Mucosa of descending colon (tissue), 3 donors: Measurements from ENCODE around the gene MLN. TPM values are rescaled to one million over a fixed set of nuclear protein-coding genes. Genes with fewer than 3 reads are reported as not detected.
A peak's percentile ranks its signal among the peaks of the same experiment; 100 is the strongest.

Experiments
- ATAC-seq: fragments of 200-7000 bp; cut with Tn5 transposase; one replicate; pipeline ENCODE4 v1.9.1; 2020; ENCODE audit warnings: mild to moderate bottlenecking, moderate library complexity
- DNase-seq, 3 donors: peaks; one replicate each; pipeline ENCODE4 v3.0.0-alpha.2; 2020
- H3K36me3 ChIP-seq: fragments of 200-600 bp; one replicate; pipeline ENCODE4 v1.8.0; 2021; ENCODE audit warnings: low read depth, mild to moderate bottlenecking
- H3K4me1 ChIP-seq: fragments of 200-600 bp; one replicate; pipeline ENCODE4 v1.8.0; 2021; ENCODE audit warnings: low read depth, mild to moderate bottlenecking
- H3K4me3 ChIP-seq: fragments of 200-600 bp; one replicate; pipeline ENCODE4 v1.8.0; 2021; ENCODE audit warnings: mild to moderate bottlenecking
- H3K9me3 ChIP-seq: fragments of 200-600 bp; one replicate; pipeline ENCODE4 v1.8.0; 2021; ENCODE audit warnings: mild to moderate bottlenecking
- intact Hi-C, 2 donors: fragments of 100-400 bp; cut with DNase I in 1 of 2; cut with micrococcal nuclease in 1 of 2; formaldehyde crosslinking; loops; one replicate each; pipeline versions ENCODE4 v1.11.0 to v1.11.1; 2022; cut with DNase I, micrococcal nuclease
- total RNA-seq, 3 donors: library from RNA; stranded (reverse); fragmentation: NEBNext Ultra II Directional in 2 of 3; extraction: Animal tissue kit (Norgen Biotek cat#: 25700) in 2 of 3; gene quantifications; one replicate each; pipeline versions ENCODE4 v1.2.1 to v1.2.4, GENCODE V29; 2021 to 2023
- TF ChIP-seq, protein P1 (sequence below): fragments of 200-600 bp; IDR thresholded peaks from one replicate; pipeline ENCODE4 v1.8.0; 2022; ENCODE audit warnings: antibody characterized with exemption, mild to moderate bottlenecking
- donor health status: DM: no; HTN: no; CAD: no; lungs with moderate emphysema.
- donor health status: DM: no; HTN: no; CAD: no.
- donor health status: DM: no; HTN: yes; CAD: no.

MLN gene
- total RNA-seq, 3 donors from 2014 or later: not detected

DNA sequence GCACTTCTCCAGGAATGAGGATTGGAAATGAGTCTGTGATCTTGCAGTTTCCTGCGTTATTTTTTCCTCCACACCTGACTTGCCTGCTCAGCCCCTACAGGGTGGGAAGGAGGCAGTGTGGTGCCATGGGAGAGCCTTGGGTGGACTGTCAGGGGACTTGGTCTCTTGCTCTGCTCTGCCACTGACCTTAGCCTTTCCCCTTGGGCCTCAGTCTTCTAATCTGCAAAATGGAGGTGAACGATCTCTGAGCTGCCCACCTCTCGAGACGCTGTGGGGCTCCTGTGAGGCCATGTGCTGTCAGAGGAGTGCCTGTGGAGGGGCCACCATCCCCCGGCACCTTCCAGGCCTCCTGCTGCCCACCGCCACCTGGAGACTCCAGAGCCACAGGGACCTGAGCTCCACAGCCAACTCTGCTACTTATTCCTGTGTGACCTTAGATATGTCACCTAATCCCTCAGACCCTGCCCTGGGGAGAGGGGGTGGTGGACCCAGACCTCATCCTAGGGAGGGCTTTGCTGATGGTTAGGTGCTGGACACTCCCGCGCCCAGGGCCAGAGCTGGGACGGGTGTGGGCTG is 45.8 kb upstream of the MLN start:
- DNase-seq (peak in 2 of 3 donors; percentile 11 to 24), ATAC-seq (no peak)
- H3K4me1 ChIP-seq: no peaks in the 10 kb centered on the region
- no peak overlapping the region for H3K4me3 ChIP-seq
- no peaks in the 10 kb centered on the region for H3K9me3 ChIP-seq
- intact Hi-C loops: no loop called here
- TF ChIP-seq, protein P1, sequence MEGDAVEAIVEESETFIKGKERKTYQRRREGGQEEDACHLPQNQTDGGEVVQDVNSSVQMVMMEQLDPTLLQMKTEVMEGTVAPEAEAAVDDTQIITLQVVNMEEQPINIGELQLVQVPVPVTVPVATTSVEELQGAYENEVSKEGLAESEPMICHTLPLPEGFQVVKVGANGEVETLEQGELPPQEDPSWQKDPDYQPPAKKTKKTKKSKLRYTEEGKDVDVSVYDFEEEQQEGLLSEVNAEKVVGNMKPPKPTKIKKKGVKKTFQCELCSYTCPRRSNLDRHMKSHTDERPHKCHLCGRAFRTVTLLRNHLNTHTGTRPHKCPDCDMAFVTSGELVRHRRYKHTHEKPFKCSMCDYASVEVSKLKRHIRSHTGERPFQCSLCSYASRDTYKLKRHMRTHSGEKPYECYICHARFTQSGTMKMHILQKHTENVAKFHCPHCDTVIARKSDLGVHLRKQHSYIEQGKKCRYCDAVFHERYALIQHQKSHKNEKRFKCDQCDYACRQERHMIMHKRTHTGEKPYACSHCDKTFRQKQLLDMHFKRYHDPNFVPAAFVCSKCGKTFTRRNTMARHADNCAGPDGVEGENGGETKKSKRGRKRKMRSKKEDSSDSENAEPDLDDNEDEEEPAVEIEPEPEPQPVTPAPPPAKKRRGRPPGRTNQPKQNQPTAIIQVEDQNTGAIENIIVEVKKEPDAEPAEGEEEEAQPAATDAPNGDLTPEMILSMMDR: no peak
- no peaks in the 10 kb centered on the region for H3K36me3 ChIP-seq

DNA sequence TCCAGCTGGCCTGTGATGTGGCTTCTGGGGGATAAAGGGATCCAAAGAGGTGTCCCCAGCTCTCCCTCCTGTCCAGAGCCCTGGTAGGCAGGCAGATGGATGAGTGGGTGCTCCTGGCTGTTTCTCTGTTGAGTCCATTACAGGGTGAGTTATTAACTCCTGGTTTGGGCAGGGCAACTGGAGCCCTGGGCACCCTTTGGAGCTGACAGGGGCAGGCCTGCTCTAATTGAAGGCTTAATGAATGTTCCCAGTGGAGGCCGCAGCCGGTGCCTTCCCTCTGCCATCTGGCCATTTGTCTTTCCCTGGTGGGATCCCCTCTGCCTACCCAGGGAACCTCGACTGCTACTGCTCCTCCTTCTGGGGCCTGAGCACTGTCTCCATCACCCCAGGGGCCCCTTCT is 44.7 kb upstream of the MLN start:
- Histone ChIP-seq H3K9me3 (no peaks in the 10 kb centered on the region), H3K4me3 (no peak overlapping the region), H3K4me1 (no peaks in the 10 kb centered on the region), H3K36me3 (no peaks in the 10 kb centered on the region)
- TF ChIP-seq, protein P1: no peak
- ATAC-seq (no peak), DNase-seq (no peak)
- intact Hi-C loops: no loop called here

DNA sequence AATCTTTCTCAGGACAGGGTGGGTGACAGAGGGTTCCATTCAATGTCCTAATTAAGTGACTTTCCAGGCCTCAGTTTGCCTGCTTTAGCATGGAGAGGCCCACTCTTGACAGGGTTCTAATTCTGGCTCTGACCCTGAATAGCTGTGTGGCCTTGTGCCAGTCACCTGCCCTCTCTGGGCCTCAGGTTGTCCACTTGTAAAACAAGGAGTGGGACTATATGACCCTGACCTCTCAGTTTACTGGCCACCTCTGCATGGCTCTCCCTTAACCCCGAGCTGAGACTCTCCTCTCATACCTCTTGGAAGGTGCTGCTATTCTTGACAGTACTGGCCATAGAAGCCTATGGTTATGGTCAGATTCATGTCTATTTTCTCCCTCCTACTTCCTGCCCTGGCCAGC is 44.1 kb upstream of the MLN start:
- ATAC-seq (no peak), DNase-seq (no peak)
- intact Hi-C loops: no loop called here
- Histone ChIP-seq H3K36me3 (no peaks in the 10 kb centered on the region), H3K4me1 (no peaks in the 10 kb centered on the region), H3K4me3 (no peak overlapping the region), H3K9me3 (no peaks in the 10 kb centered on the region)
- TF ChIP-seq, protein P1: no peak

DNA sequence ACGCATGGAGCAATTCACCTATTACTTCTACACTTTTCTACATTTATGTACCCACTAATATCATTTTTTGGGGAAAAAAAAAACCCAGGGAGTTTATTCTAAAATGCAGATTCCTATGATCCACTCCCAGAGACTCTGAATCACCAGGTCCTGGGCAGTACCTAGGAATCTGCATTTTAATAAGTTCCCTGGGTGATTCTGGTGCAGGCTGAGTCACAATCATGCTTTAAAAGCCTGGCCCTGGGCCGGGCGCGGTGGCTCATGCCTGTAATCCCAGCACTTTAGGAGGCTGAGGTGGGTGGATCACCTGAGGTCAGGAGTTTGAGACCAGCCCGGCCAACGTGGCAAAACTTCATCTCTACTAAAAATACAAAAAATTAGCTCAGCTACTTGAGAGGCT is 43.3 kb upstream of the MLN start:
- no peaks in the 10 kb centered on the region for H3K36me3 ChIP-seq

DNA sequence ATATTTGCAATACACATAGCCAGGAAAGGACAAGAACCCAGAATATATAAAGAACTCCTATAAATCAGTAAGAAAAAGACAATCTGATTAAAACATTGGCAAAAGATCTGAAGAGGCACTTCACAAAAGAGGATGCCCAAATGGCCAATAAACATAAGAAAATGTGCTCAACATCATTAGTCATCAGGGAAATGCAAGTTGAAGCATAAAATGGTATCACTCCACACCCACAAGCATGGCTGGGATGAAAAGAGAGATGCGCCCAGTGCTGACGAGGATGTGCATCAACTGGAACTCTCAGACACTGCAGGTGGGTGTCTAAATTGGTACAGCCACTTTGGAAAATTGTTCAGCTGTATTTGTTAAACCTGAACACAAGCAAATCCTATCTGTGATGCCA is 42.4 kb upstream of the MLN start:
- Histone ChIP-seq H3K36me3 (no peaks in the 10 kb centered on the region), H3K4me1 (no peaks in the 10 kb centered on the region), H3K9me3 (no peaks in the 10 kb centered on the region), H3K4me3 (no peak overlapping the region)
- TF ChIP-seq, protein P1: no peak
- ATAC-seq (no peak), DNase-seq (no peak)
- intact Hi-C loops: no loop called here

More for the DNA sequence above, 43.3 kb upstream of the MLN start:
- Histone ChIP-seq H3K4me1 (no peaks in the 10 kb centered on the region), H3K4me3 (no peak overlapping the region), H3K9me3 (no peaks in the 10 kb centered on the region)
- ATAC-seq (no peak), DNase-seq (no peak)
- intact Hi-C loops: no loop called here
- TF ChIP-seq, protein P1: no peak
